Jurkat, Clone E6-1 (cell line): ENCODE measurements around the gene MSI2.

Source experiments
- DNase-seq: peaks from one replicate; pipeline ENCODE4 v3.0.0-alpha.2; 2011; ENCODE audit warnings: low read depth, low spot score
- H3K4me3 ChIP-seq: 2 replicates; pipeline ENCODE4 v1.5.1; 2011; ENCODE audit warnings: mild to moderate bottlenecking, low read length, control low read depth, moderate library complexity

MSI2 gene

DNA sequence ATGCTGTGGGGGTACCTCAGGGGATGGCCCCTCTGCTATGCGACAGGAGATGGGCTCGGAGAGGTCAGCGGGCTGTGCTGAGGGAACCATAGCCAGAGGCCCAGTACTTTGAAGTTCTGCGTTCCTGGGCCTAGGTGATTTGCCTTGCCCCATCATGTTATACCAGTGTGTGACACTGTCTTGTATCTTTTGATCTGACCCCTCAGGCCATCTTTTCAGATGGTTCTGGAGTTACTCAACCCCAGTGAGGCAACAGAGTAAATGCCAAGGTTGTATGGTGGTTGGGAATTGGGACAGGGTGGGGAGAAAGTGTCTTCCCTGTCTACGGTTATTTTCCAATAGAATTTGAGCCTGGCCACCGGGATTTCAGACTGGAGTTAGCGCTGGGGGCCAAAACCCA lies 8.5 kb downstream of the MSI2 start:
- no peak overlapping the region for H3K4me3 ChIP-seq
- no peak for DNase-seq

- H3K4me3 ChIP-seq: no peak overlapping the region
- no peak for DNase-seq
These were observed 10.6 kb downstream of the MSI2 start for GRCh38 chr17:57266902-57267311.

- no peak overlapping the region for H3K4me3 ChIP-seq
- no peak for DNase-seq
These were observed 11.9 kb downstream of the MSI2 start for GRCh38 chr17:57268181-57268580.

DNA sequence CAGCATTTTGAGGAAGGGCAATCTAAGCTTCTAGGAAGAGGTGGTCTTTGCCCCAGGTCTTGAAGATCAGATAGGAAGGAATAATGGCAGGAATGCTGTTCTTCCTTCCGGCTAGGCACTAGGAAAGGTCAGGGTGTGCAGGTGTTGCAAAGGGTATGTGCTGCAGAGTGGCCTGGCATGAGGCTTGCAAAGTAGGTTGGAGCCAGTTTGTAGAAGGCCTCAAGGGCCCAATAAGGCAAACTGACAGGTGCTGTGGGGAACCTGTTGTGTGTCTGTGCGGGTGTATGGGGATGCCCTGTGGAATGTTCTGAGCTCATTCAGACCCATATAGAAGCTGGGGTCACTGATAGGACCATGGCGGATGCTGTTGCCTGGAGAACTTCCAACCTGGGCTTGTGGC lies 12.7 kb downstream of the MSI2 start:
- no peak for DNase-seq
- no peak overlapping the region for H3K4me3 ChIP-seq

GRCh38 chr17:57269598-57270255 lies 13.4 kb downstream of the MSI2 start:
- no peak for DNase-seq
- H3K4me3 ChIP-seq: no peak overlapping the region

DNA sequence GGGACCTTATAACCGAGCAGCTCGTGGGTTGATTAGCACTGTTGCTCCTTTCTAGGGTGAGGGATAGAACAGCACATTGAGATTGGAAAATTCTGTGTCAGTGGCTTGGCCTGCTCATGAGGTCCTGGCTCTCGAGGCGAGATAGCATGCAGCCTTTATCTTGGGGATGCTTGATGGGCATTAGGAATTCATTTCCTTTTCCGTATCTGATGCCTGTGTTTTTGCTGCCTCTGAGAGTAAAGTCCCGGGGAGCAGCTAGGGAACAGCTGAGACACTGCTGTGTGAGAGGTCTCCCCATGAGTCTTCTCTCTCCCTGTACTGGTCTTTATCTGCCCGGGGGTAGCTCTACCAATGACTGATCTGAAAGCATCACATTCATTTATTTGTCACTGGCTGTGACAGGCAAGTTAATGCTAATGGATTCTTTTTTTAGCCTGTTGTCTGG lies 14.5 kb downstream of the MSI2 start:
- H3K4me3 ChIP-seq: no peak overlapping the region
- no peak for DNase-seq

DNA sequence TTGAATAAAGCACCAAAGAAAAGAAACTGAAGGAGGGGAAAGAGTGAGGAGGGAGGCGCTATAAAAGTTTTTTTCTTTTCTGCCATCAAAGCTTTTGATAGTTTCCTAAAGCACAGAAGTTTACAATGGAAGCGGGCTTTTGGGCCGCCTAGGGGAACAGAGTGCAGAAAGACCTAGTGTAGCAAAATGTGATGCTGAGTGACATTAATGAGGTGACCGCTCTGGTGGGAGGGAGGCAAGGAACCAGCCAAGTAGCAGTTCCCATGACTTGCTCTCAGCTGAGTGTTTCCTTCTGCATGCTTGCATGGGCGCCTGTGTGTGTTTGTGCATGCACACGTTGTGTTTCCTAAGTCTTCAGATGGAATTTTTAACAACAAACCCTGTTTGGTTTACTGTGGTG lies 15.5 kb downstream of the MSI2 start:
- H3K4me3 ChIP-seq: no peak overlapping the region
- DNase-seq: no peak

DNA sequence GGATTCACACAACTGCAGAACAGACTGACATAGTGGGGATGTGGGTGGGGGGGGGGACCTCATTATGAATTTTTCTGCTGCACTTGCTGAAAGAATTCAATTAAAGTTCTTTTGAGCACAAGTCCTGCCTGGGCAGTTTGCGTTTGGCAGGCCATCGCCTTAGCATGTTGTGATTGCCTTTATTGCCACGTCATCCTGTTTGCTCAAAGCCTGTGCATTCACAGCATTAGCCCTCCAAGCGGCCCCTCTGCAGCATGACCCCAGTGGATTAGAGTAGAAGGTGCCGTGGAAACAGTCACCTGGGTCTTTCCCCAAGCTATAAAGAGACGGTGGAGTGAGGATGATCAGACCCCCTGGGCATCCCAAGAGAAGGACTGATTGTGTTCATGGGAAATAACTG lies 17.2 kb downstream of the MSI2 start:
- no peak for DNase-seq
- no peak overlapping the region for H3K4me3 ChIP-seq

DNA sequence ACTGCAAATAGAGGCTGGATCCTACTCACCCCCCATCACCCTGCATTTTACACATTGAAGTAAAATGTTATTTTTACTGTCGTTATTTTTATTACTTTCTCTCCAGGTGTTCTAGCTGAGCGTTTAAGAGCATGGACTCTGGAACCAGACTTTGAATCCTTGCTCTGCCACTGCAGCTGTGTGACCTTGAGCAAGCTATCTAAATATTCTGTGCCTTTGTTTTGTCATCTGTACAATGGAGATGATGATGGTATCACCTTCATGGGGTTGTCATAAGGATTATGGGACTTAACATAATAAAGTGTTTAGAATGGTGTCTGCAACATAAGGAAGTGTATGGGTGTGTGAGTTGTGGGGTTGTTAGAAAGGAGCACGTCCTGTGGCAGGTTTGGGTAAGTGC lies 17.8 kb downstream of the MSI2 start:
- DNase-seq: no peak
- no peak overlapping the region for H3K4me3 ChIP-seq

DNA sequence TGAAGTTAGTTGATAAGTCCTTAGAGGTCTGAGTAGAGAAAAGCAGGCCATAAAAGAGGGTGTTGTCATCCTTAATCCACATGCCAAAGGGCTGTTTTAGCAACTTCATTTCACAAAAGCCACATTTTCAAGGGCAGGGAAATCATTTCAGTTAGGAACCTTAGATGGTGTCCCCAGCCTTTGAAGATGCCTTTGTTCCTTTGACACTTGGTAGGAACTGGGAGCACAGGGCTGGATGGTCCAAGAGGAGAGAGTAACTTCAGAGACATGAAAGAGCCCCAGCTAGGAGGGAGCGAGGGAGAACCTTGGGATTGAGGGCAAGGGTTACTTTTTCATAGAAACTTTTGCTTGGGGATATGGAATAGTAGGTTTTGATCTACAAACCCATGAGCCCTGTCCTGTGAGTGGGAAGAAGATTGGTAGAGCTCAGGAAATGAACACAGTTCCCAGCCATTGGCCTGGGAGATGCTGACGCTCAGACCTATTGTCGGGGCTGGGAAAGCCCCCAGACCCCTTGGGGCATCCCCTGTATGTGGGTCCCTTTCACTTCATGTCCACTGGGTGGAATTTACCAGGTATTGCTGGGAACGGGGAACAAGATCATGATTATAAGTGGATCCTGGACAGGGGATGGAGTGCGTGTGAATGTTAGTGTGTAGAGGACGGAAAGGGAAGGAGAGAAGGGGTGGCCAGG lies 18.9 kb downstream of the MSI2 start:
- no peak overlapping the region for H3K4me3 ChIP-seq
- no peak for DNase-seq

- no peak for DNase-seq
- H3K4me3 ChIP-seq: no peak overlapping the region
These were observed 20.3 kb downstream of the MSI2 start for GRCh38 chr17:57276621-57277020.

DNA sequence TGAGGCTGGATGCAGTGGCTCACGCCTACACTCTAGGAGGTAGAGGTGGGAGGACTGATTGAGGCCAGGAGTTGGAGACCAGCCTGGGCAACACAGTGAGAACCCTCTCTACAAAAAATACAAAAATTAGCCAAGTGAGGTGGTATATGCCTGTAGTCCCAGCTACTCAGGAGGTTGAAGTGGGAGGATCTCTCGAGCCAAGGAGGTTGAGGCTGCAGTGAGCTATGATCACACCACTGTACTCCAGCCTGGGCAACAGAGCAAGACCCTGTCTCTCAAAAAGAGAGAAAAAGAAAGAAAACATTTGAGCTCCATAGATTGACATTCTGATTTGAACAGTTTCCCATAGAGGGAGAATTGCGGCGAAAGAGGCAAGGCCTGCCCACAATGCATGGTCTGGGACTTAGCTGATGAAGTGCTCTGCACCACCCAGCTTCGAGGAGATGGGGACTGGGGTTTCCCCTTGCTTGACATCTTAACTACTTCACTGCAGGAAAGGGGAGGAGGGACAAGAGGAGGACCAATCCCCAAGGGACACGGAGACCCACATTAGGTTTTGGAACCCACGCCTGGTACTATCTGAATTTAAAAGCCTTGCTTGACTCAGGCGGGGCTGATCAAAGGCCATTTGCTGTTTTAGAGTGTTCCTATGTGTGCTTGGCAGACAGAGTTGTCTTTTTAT lies 21.7 kb downstream of the MSI2 start:
- no peak for DNase-seq
- no peak overlapping the region for H3K4me3 ChIP-seq

- H3K4me3 ChIP-seq: no peak overlapping the region
- no peak for DNase-seq
These were observed 22.5 kb downstream of the MSI2 start for GRCh38 chr17:57278740-57279387.

GRCh38 chr17:57279432-57279831 lies 23.1 kb downstream of the MSI2 start:
- no peak for DNase-seq
- H3K4me3 ChIP-seq: no peak overlapping the region

DNA sequence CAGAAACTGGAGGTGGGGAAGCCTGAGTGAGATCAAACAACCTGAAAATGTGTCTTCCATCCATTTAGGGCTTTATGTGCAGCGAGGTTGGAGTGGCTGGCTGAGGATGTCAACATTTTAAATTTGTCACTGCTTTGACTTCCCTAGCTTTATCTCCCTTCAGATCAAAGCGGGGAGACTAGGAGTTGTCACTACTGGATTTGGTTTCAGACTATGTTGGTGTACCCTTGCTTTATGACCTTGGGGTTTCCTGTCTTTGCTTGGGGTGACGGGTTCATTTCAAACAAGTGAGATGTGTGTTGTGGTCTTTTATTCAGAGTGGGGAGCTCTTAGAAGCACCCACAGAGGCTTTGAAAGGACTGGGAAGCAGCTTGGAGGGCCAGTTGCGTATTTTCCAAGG lies 25.6 kb downstream of the MSI2 start:
- H3K4me3 ChIP-seq: no peak overlapping the region
- peak; percentile 80 for DNase-seq

GRCh38 chr17:57282296-57282695 lies 26.0 kb downstream of the MSI2 start:
- H3K4me3 ChIP-seq: no peak overlapping the region
- no peak for DNase-seq

GRCh38 chr17:57283203-57283971 lies 27.1 kb downstream of the MSI2 start:
- H3K4me3 ChIP-seq: no peak overlapping the region
- no peak for DNase-seq

- peak overlapping the region; percentile 32 for H3K4me3 ChIP-seq
- no peak for DNase-seq
These were observed 28.3 kb downstream of the MSI2 start for GRCh38 chr17:57284583-57284982.

GRCh38 chr17:57284984-57285646 lies 28.8 kb downstream of the MSI2 start:
- DNase-seq: peak; percentile 83
- H3K4me3 ChIP-seq: peak overlapping the region; percentile 32
